Activated T-helper 2 cell treated with anti-CD3 and anti-CD28 coated beads, Interferon-gamma antibody, Interleukin-2, Interleukin-4, amounts not matched to agents 10 μg/mL and 5 μg/mL and 100 μg/mL, durations not matched to agents 14 hours and 24 hours and 36 hours (primary cell): Measurements from ENCODE around the gene ANO7. TPM values are rescaled to one million over a fixed set of nuclear protein-coding genes. Genes with fewer than 3 reads are reported as not detected.

ENCODE experiments used
- DNase-seq: peaks from one replicate; pipeline ENCODE4 v3.0.0; 2021; ENCODE audit warnings: low spot score
- H3K27ac Mint-ChIP-seq: one replicate; pipeline ENCODE4 v1.8.0; 2021; ENCODE audit warnings: mixed read lengths
- H3K27me3 Mint-ChIP-seq: one replicate; pipeline ENCODE4 v1.8.0; 2021; ENCODE audit warnings: low read depth, mixed read lengths
- H3K36me3 Mint-ChIP-seq: one replicate; pipeline ENCODE4 v1.8.0; 2021; ENCODE audit warnings: low read depth, mixed read lengths
- H3K4me1 Mint-ChIP-seq: one replicate; pipeline ENCODE4 v1.8.0; 2021; ENCODE audit warnings: low read depth, mixed read lengths
- H3K4me3 Mint-ChIP-seq: one replicate; pipeline ENCODE4 v1.8.0; 2021; ENCODE audit warnings: low read depth, mild to moderate bottlenecking, moderate library complexity, mixed read lengths
- H3K9me3 Mint-ChIP-seq: one replicate; pipeline ENCODE4 v1.8.0; 2021; ENCODE audit warnings: mixed read lengths
- intact Hi-C: fragments of 100-400 bp; cut with micrococcal nuclease; formaldehyde crosslinking; loops from one replicate; pipeline ENCODE4 v1.15.1; 2023
- total RNA-seq: library from RNA; stranded (reverse); gene quantifications from 2 replicates; pipeline ENCODE4 v1.2.3, GENCODE V29; 2022

The ANO7 gene
- total RNA-seq, 1 donor from 2014 or later, result 4.3 TPM

GRCh38 chr2:241149925-241150659, 38.4 kb upstream of the ANO7 start, which contains the start of gene PPP1R7:
PPP1R7 (plus strand) TSS chr2:241150467; CDS start chr2:241150496, 29 bp downstream.
- DNase-seq, result peak; percentile 91
- intact Hi-C loops, result loop anchor here (1.0 to 10.0 kb wide), 6 partner anchors 48 to 585 kb away; partner anchors contain the start of genes ATG4B, CAPN10, DUSP28 and FARP2
- H3K27ac Mint-ChIP-seq, result peak within 1 kb of the TSS; percentile 90

GRCh38 chr2:241150660-241151530, 37.6 kb upstream of the ANO7 start:
- no peak for DNase-seq
- Mint-ChIP-seq H3K27me3 (no peaks in the 10 kb centered on the region), H3K4me1 (peaks cover 40% of the 10 kb centered on the region), H3K36me3 (peaks cover 25% of the 10 kb centered on the region), H3K4me3 (peak overlapping the region; percentile 96), H3K27ac (peak overlapping the region; percentile 60), H3K9me3 (no peaks in the 10 kb centered on the region)
- intact Hi-C loops, result loop anchor here (1.0 to 10.0 kb wide), 3 partner anchors 205 to 586 kb away; partner anchors contain the start of genes ATG4B, DUSP28, FARP2 and RNPEPL1

More at GRCh38 chr2:241149925-241150659, 38.4 kb upstream of the ANO7 start, which contains the start of gene PPP1R7:
- Mint-ChIP-seq H3K27me3 (no peaks in the 10 kb centered on the region), H3K4me3 (peak within 1 kb of the TSS; percentile 96), H3K36me3 (peaks cover 24% of the 10 kb centered on the region), H3K4me1 (peaks cover 38% of the 10 kb centered on the region), H3K9me3 (no peaks in the 10 kb centered on the region)

GRCh38 chr2:241151934-241152660, 36.4 kb upstream of the ANO7 start:
- H3K27ac Mint-ChIP-seq, result peak overlapping the region; percentile 1
- H3K36me3 Mint-ChIP-seq, result peaks cover 28% of the 10 kb centered on the region
- H3K9me3 Mint-ChIP-seq, result no peaks in the 10 kb centered on the region
- no peaks in the 10 kb centered on the region for H3K27me3 Mint-ChIP-seq
- intact Hi-C loops, result loop anchor here (10.0 kb wide), 2 partner anchors 483 to 587 kb away; partner anchors contain the start of genes ATG4B, DUSP28, RNPEPL1 and THAP4
- peaks cover 40% of the 10 kb centered on the region for H3K4me1 Mint-ChIP-seq
- peak overlapping the region; percentile 96 for H3K4me3 Mint-ChIP-seq
- DNase-seq, result no peak

DNA sequence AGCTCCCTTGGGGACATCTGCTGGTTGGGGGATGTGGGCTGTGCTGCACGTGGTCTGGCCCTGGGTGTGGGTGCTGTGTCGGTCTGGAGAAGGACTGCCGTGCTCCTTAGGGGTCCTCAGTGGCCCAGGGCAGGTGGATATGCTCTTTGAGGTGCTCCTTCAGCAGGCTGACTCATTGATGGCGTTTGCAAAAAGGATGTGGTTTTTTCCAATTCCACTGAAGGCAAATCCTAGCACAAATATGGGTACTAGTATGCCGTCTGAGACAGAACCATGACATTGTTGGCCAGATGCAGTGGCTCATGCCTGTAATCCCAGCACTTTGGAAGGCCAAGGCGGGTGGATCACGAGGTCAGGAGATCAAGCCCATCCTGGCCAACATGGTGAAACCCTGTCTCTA, 34.9 kb upstream of the ANO7 start:
- peak overlapping the region; percentile 71 for H3K27ac Mint-ChIP-seq
- intact Hi-C loops, result loop anchor here (10.0 kb wide), 2 partner anchors 481 to 589 kb away; partner anchors contain the start of genes ATG4B, DUSP28, RNPEPL1 and THAP4
- no peaks in the 10 kb centered on the region for H3K9me3 Mint-ChIP-seq
- peaks cover 31% of the 10 kb centered on the region for H3K4me1 Mint-ChIP-seq
- H3K36me3 Mint-ChIP-seq, result peaks cover 42% of the 10 kb centered on the region
- DNase-seq, result no peak
- H3K27me3 Mint-ChIP-seq, result no peaks in the 10 kb centered on the region
- no peak overlapping the region for H3K4me3 Mint-ChIP-seq

GRCh38 chr2:241154915-241155314, 33.6 kb upstream of the ANO7 start:
- Mint-ChIP-seq H3K4me1 (peaks cover 31% of the 10 kb centered on the region), H3K36me3 (peaks cover 54% of the 10 kb centered on the region), H3K4me3 (no peak overlapping the region), H3K9me3 (no peaks in the 10 kb centered on the region), H3K27ac (peak overlapping the region; percentile 75), H3K27me3 (no peaks in the 10 kb centered on the region)
- intact Hi-C loops, result loop anchor here (10.0 kb wide), 2 partner anchors 480 to 590 kb away; partner anchors contain the start of genes ATG4B, DUSP28, RNPEPL1 and THAP4
- no peak for DNase-seq

DNA sequence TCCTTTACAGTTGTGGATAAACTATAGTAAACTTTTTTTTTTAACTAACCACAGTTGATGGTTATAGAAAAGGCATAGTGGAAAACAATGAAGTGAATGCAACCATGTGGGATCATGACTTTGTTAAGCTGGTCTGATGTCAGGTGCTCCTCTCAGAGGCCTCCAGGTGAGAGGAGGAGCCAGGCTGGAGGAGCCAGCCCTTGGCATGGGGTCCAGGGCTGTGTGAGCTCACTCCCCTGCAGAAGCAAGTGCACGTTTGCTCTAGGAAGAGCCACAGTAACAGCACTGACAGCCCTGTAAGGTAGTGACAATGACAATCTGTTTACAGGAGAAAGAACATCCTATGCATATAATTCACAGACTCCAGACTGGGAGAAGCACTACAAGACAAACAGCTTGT, 32.5 kb upstream of the ANO7 start:
- no peak for DNase-seq
- Mint-ChIP-seq H3K4me3 (no peak overlapping the region), H3K27me3 (no peaks in the 10 kb centered on the region), H3K36me3 (peaks cover 58% of the 10 kb centered on the region), H3K4me1 (peaks cover 27% of the 10 kb centered on the region), H3K9me3 (no peaks in the 10 kb centered on the region), H3K27ac (peak overlapping the region; percentile 17)
- intact Hi-C loops, result loop anchor here (10.0 kb wide), 2 partner anchors 479 to 591 kb away; partner anchors contain the start of genes ATG4B, DUSP28, RNPEPL1 and THAP4

GRCh38 chr2:241156971-241157441, 31.5 kb upstream of the ANO7 start:
- Mint-ChIP-seq H3K27me3 (no peaks in the 10 kb centered on the region), H3K4me1 (peaks cover 17% of the 10 kb centered on the region), H3K27ac (no peak overlapping the region), H3K36me3 (peaks cover 63% of the 10 kb centered on the region), H3K4me3 (no peak overlapping the region), H3K9me3 (no peaks in the 10 kb centered on the region)
- intact Hi-C loops, result loop anchor here (10.0 kb wide), 2 partner anchors 478 to 592 kb away; partner anchors contain the start of genes ATG4B, DUSP28, RNPEPL1 and THAP4
- no peak for DNase-seq

DNA sequence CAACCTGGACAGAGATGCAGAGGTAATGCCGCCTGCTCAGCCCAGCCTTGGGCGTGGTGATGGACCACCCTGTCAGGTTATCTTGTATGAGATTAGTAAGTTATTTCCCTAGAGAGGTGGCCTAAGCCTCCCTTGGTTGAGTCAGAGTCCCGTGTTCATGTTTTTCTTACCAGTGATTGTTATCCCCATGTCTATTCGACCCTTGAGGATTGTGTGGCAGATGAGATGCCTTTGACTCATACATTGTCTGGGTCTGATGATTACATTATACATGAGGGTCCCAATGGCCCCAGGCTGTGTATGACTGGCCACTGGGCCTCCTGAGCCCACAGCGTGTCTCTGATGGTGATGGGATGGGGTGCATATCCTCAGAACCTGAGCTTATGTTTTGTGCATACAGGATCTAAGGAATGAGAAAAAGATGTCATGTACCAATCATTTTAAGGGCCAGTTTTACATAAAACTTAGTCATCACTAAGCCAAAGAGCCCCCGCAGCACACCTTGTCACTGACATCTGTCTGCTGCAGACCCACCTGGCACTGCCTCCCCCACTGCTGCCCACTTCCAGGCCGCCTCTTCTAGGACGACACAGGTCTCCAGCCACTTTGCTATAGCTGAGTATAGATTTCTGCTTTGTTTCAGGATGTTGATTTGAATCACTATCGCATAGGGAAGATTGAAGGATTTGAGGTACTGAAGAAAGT, 30.5 kb upstream of the ANO7 start:
- no peak overlapping the region for H3K4me3 Mint-ChIP-seq
- H3K9me3 Mint-ChIP-seq, result no peaks in the 10 kb centered on the region
- H3K27ac Mint-ChIP-seq, result peak overlapping the region; percentile 47
- DNase-seq, result no peak
- H3K36me3 Mint-ChIP-seq, result peaks cover 61% of the 10 kb centered on the region
- peaks cover 11% of the 10 kb centered on the region for H3K4me1 Mint-ChIP-seq
- H3K27me3 Mint-ChIP-seq, result no peaks in the 10 kb centered on the region
- intact Hi-C loops, result loop anchor here (10.0 kb wide), 2 partner anchors 477 to 593 kb away; partner anchors contain the start of genes ATG4B, DUSP28, RNPEPL1 and THAP4

- Mint-ChIP-seq H3K4me3 (no peak overlapping the region), H3K27me3 (no peaks in the 10 kb centered on the region), H3K27ac (peak overlapping the region; percentile 47), H3K9me3 (no peaks in the 10 kb centered on the region), H3K4me1 (peaks cover 5% of the 10 kb centered on the region), H3K36me3 (peaks cover 61% of the 10 kb centered on the region)
- DNase-seq, result no peak
- intact Hi-C loops, result loop anchor here (10.0 kb wide), 2 partner anchors 476 to 594 kb away; partner anchors contain the start of genes ATG4B, DUSP28, RNPEPL1 and THAP4
Observed at GRCh38 chr2:241158546-241158900, 30.0 kb upstream of the ANO7 start.

- Mint-ChIP-seq H3K27ac (no peak overlapping the region), H3K4me1 (peaks cover 3% of the 10 kb centered on the region), H3K27me3 (no peaks in the 10 kb centered on the region), H3K9me3 (no peaks in the 10 kb centered on the region), H3K36me3 (peaks cover 64% of the 10 kb centered on the region), H3K4me3 (no peak overlapping the region)
- intact Hi-C loops, result loop anchor here (10.0 kb wide), 2 partner anchors 476 to 594 kb away; partner anchors contain the start of genes ATG4B, DUSP28, RNPEPL1 and THAP4
- no peak for DNase-seq
Observed at GRCh38 chr2:241159116-241159515, 29.4 kb upstream of the ANO7 start.

DNA sequence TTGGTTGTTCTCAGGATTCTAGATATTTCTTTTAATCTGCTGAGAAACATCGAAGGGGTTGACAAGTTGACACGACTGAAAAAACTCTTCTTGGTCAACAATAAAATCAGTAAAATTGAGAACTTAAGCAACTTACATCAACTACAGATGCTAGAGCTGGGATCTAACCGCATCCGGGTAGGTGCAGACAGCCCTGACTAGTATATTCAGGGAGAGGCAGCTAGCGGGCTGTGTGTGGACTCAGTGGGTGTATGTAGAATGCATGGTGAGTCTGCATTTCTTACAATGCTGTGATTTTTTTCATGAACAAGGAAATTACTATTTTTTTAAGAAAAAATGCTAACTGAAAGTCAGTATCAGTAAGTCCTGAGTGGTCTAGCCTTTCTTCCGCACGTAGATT, 28.2 kb upstream of the ANO7 start:
- Mint-ChIP-seq H3K27me3 (no peaks in the 10 kb centered on the region), H3K4me3 (no peak overlapping the region), H3K4me1 (peaks cover 3% of the 10 kb centered on the region), H3K9me3 (no peaks in the 10 kb centered on the region), H3K36me3 (peaks cover 61% of the 10 kb centered on the region), H3K27ac (no peak overlapping the region)
- no peak for DNase-seq
- intact Hi-C loops, result no loop called here
